GM20000 (cell line): Measurements from ENCODE around the gene CEP170B.
"Not testable (repeated sequence)": the region's sequence is repeated elsewhere in the genome, so short reads cannot be mapped to it uniquely, and the experiment has no call there.

Experiments used
- DNase-seq: peaks from one replicate; pipeline ENCODE4 v3.0.0; 2012; ENCODE audit warnings: low spot score
- CTCF ChIP-seq: IDR thresholded peaks from 2 replicates; pipeline ENCODE4 v1.5.1; 2012; ENCODE audit warnings: mild to moderate bottlenecking, control low read depth; ENCODE audit errors: extremely low read depth, missing control alignments

Gene CEP170B

GRCh38 chr14:104882991-104883660 is 18.1 kb downstream of the CEP170B start:
- no peak for DNase-seq
- no peak for TF ChIP-seq CTCF

- TF ChIP-seq CTCF = no peak
- no peak for DNase-seq
Measured at GRCh38 chr14:104883681-104884361, 18.8 kb downstream of the CEP170B start.

- DNase-seq = not testable (repeated sequence)
Measured at GRCh38 chr14:104884381-104884780, 19.3 kb downstream of the CEP170B start.

GRCh38 chr14:104885031-104885972 is 20.2 kb downstream of the CEP170B start:
- no peak for TF ChIP-seq CTCF

GRCh38 chr14:104885973-104886689 is 21.1 kb downstream of the CEP170B start:
- DNase-seq = no peak
- TF ChIP-seq CTCF = no peak

More at GRCh38 chr14:104885031-104885972, 20.2 kb downstream of the CEP170B start:
- no peak for DNase-seq

- DNase-seq = no peak
- TF ChIP-seq CTCF = no peak
Measured at GRCh38 chr14:104886690-104887622, 21.9 kb downstream of the CEP170B start.
